Stomach (tissue), 9 donors: ENCODE data around the gene FOSL2. TPM values are rescaled to one million over a fixed set of nuclear protein-coding genes. Genes with fewer than 3 reads are reported as not detected.

Experiments used
- DNase-seq, 2 donors: peaks; one replicate each; pipeline versions ENCODE4 v3.0.0 to v3.0.0-alpha.2; 2013 to 2019
- H3K27ac ChIP-seq, 5 donors: fragments of 200-600 bp in 4 of 5; sonication (generic) in 4 of 5; one replicate each; pipeline ENCODE4 v1.5.1; 2013 to 2019; ENCODE audit warnings: mild to moderate bottlenecking in 1 of 5, moderate library complexity in 1 of 5
- H3K27me3 ChIP-seq, 3 donors: fragments of 200-600 bp; sonication (generic); one replicate each; pipeline ENCODE4 v1.5.1; 2017 to 2019; ENCODE audit warnings: mixed run types in 1 of 3
- H3K36me3 ChIP-seq, 4 donors: fragments of 200-600 bp; sonication (generic); 1 replicate in 3 of 4; 2 replicates in 1 of 4; pipeline ENCODE4 v1.5.1; 2016 to 2019
- H3K4me1 ChIP-seq, 4 donors: fragments of 200-600 bp; sonication (generic); one replicate each; pipeline ENCODE4 v1.5.1; 2016 to 2019
- H3K4me3 ChIP-seq, 4 donors: fragments of 200-600 bp; sonication (generic) in 3 of 4; one replicate each; pipeline ENCODE4 v1.5.1; 2016 to 2019; ENCODE audit warnings: mild to moderate bottlenecking in 1 of 4
- H3K9me3 ChIP-seq, 4 donors: fragments of 200-600 bp; sonication (generic); one replicate each; pipeline ENCODE4 v1.5.1; 2016 to 2019
- CTCF ChIP-seq, 7 experiments: fragments of 450-650 bp in 4 of 7; fragments of 200-600 bp in 3 of 7; sonication (generic) in 3 of 7; IDR thresholded peaks; one replicate each; pipeline ENCODE4 v1.5.1; 2016 to 2019; ENCODE audit warnings: antibody characterized with exemption in 7 of 7, control low read depth in 2 of 7, mild to moderate bottlenecking in 1 of 7
- EP300 ChIP-seq: sonication (generic); formaldehyde crosslinking; IDR thresholded peaks from one replicate; pipeline ENCODE4 v1.6.1; 2017; ENCODE audit warnings: antibody characterized with exemption
- POLR2A ChIP-seq, 4 donors: fragments of 450-650 bp; IDR thresholded peaks; one replicate each; pipeline ENCODE4 v1.6.1; 2016; ENCODE audit warnings: antibody characterized with exemption in 4 of 4, control low read depth in 2 of 4, mild to moderate bottlenecking in 1 of 4, moderate library complexity in 1 of 4
- POLR2AphosphoS5 ChIP-seq, 3 donors: sonication (generic); formaldehyde crosslinking; IDR thresholded peaks; one replicate each; pipeline ENCODE4 v1.6.1; 2016; ENCODE audit warnings: antibody characterized with exemption in 3 of 3
- WGBS, 5 donors: extraction: QIAGEN DNeasy Blood & Tissue Kit in 3 of 5; methylation state at CpG; one replicate each; pipeline versions ENCODE4 v1.1.5 to v1.1.7; 2013 to 2018; 5-methylcytosine and 5-hydroxymethylcytosine counted together
- intact Hi-C: fragments of 100-400 bp; cut with DNase I; formaldehyde crosslinking; loops from one replicate; pipeline ENCODE4 v1.15.1; 2023; ENCODE audit warnings: low total_unique reads
- polyA plus RNA-seq, 3 donors: library from polyadenylated mRNA; stranded (reverse); fragments of 200-250 nt; gene quantifications; one replicate each; pipeline ENCODE4 v1.2.3, GENCODE V29; 2013
- total RNA-seq, 5 donors: library from RNA; depleted of rRNA; stranded (reverse); fragments of >200 nt; gene quantifications; one replicate each; pipeline versions ENCODE4 v1.1.0 to v1.2.3, GENCODE V29; 2014 to 2016
- donor health status: healthy with polysubstance abuse.
- donor health status: Bipolar disorder and iron deficiency.
- donor health status: healthy.

FOSL2 gene
- total and polyA plus RNA-seq, 8 donors: 24.4 to 227 (median 71.2) TPM

DNA sequence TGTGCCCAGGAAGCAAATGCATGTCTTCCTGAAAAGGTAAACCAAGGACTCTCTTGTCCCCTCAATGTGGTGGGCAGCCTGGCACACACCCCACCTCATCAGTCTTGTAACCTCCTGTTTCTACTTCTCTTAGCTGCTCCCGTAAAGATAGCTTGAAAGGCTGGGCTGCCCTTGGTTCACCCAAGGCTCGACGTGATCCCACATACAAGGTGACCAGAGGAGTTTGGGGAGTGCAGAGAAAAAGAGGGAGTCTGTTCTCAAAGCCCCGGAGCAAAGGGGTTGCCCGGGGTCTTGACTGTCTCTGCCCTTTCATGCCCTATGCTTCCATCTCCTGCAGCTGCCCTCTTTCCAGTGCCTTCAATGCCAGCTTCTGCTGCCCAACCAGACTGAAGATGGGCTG lies 18.3 kb upstream of the FOSL2 start:
- Histone ChIP-seq H3K27me3 (no peaks in the 10 kb centered on the region), H3K36me3 (no peaks in the 10 kb centered on the region), H3K9me3 (no peaks in the 10 kb centered on the region), H3K4me1 (peaks cover 31 to 57% (median 46%) of the 10 kb centered on the region in 4 donors), H3K4me3 (no peak overlapping the region), H3K27ac (peak overlapping the region in 4 of 5 donors; percentile 34 to 56 (median 42))
- 73 to 82% (median 82%) methylated on average over 5 of the region's 5 CpGs for WGBS, 5 donors
- intact Hi-C loops: no loop called here
- no peak for TF ChIP-seq POLR2A (IDR thresholded peaks at IDR 0.05)
- DNase-seq: no peak

- DNase-seq: no peak
- H3K27ac ChIP-seq: peak overlapping the region in 3 of 5 donors; percentile 14 to 94 (median 87)
- no peaks in the 10 kb centered on the region for H3K9me3 ChIP-seq
- peaks cover 36 to 57% (median 46%) of the 10 kb centered on the region in 4 donors for H3K4me1 ChIP-seq
- no peak overlapping the region for H3K4me3 ChIP-seq
- TF ChIP-seq CTCF (IDR thresholded peaks at IDR 0.05) (no peak), POLR2AphosphoS5 (IDR thresholded peaks at IDR 0.05) (no peak), POLR2A (IDR thresholded peaks at IDR 0.05) (no peak), EP300 (no peak)
- 85 to 94% (median 92%) methylated on average over 3 of the region's 3 CpGs for WGBS, 5 donors
- intact Hi-C loops: no loop called here
- no peaks in the 10 kb centered on the region for H3K27me3 ChIP-seq
- H3K36me3 ChIP-seq: no peaks in the 10 kb centered on the region
These were observed 17.4 kb upstream of the FOSL2 start for GRCh38 chr2:28375236-28375635.

- Histone ChIP-seq H3K9me3 (no peaks in the 10 kb centered on the region), H3K36me3 (no peaks in the 10 kb centered on the region), H3K27me3 (no peaks in the 10 kb centered on the region), H3K27ac (peak overlapping the region; percentile 87 to 94 (median 89)), H3K4me3 (no peak overlapping the region), H3K4me1 (peaks cover 30 to 57% (median 43%) of the 10 kb centered on the region in 4 donors)
- WGBS, 5 donors: 91 to 96% (median 93%) methylated on average over 8 of the region's 8 CpGs
- TF ChIP-seq POLR2A (IDR thresholded peaks at IDR 0.05) (no peak), EP300 (no peak), CTCF (IDR thresholded peaks at IDR 0.05) (no peak), POLR2AphosphoS5 (IDR thresholded peaks at IDR 0.05) (no peak)
- intact Hi-C loops: no loop called here
- DNase-seq: no peak
These were observed 16.7 kb upstream of the FOSL2 start for GRCh38 chr2:28375742-28376631.

GRCh38 chr2:28377195-28377816 lies 15.4 kb upstream of the FOSL2 start:
- TF ChIP-seq POLR2AphosphoS5 (IDR thresholded peaks at IDR 0.05): peak in 1 of 3 donors; percentile 27
- TF ChIP-seq CTCF (IDR thresholded peaks at IDR 0.05): no peak
- Histone ChIP-seq H3K4me1 (peaks cover 38 to 67% (median 53%) of the 10 kb centered on the region in 4 donors), H3K9me3 (no peaks in the 10 kb centered on the region), H3K27ac (peak overlapping the region; percentile 87 to 94 (median 89)), H3K36me3 (no peaks in the 10 kb centered on the region), H3K4me3 (peak overlapping the region in 1 of 4 donors; percentile 6), H3K27me3 (no peaks in the 10 kb centered on the region)
- DNase-seq: peak; percentile 82 to 86
- 35 to 70% (median 59%) methylated on average over 9 to 19 of the region's 19 CpGs for WGBS, 5 donors
- intact Hi-C loops: no loop called here
